GM23338 (cell line): ENCODE data around the gene ELL2. TPM values are rescaled to one million over a fixed set of nuclear protein-coding genes. Genes with fewer than 3 reads are reported as not detected.

ENCODE experiments used
- ATAC-seq: fragments of 200-7000 bp; cut with Tn5 transposase; 3 replicates; pipeline ENCODE4 v1.9.1; 2020
- DNase-seq: peaks from one replicate; pipeline ENCODE4 v3.0.0-alpha.2; 2015; ENCODE audit warnings: low spot score
- H2AFZ ChIP-seq: fragments of 200-600 bp; sonication (generic); 2 replicates; pipeline ENCODE4 v1.8.0; 2016; ENCODE audit warnings: antibody characterized with exemption, mild to moderate bottlenecking, moderate library complexity
- H3F3A ChIP-seq: fragments of 200-600 bp; sonication (generic); replicated peaks from 2 replicates; pipeline ENCODE4 v1.8.0; 2017; ENCODE audit warnings: antibody characterized with exemption, mixed run types, low read depth
- H3K27ac ChIP-seq: fragments of 200-600 bp; sonication (generic); 2 replicates; pipeline ENCODE4 v1.6.1; 2016; ENCODE audit warnings: low read depth
- H3K27me3 ChIP-seq: fragments of 200-600 bp; sonication (generic); 2 replicates; pipeline ENCODE4 v1.8.0; 2016; ENCODE audit warnings: mild to moderate bottlenecking, mixed run types, moderate library complexity; ENCODE audit not compliant: insufficient read depth
- H3K36me3 ChIP-seq: fragments of 200-600 bp; sonication (generic); 2 replicates; pipeline ENCODE4 v1.8.0; 2016; ENCODE audit warnings: mild to moderate bottlenecking; ENCODE audit not compliant: insufficient read depth
- H3K4me1 ChIP-seq: fragments of 200-600 bp; sonication (generic); 2 replicates; pipeline ENCODE4 v1.8.0; 2016; ENCODE audit warnings: mild to moderate bottlenecking, moderate library complexity; ENCODE audit not compliant: insufficient read depth
- H3K4me2 ChIP-seq: fragments of 200-600 bp; sonication (generic); 2 replicates; pipeline ENCODE4 v1.7.1; 2017; ENCODE audit warnings: mixed run types
- H3K4me3 ChIP-seq: fragments of 200-600 bp; sonication (generic); 2 replicates; pipeline ENCODE4 v1.6.1; 2016; ENCODE audit warnings: mixed run types
- H3K79me2 ChIP-seq: fragments of 200-600 bp; sonication (generic); replicated peaks from 2 replicates; pipeline ENCODE4 v1.8.0; 2017; ENCODE audit warnings: mild to moderate bottlenecking; ENCODE audit not compliant: insufficient read depth
- H3K9me2 ChIP-seq: fragments of 200-600 bp; sonication (generic); 2 replicates; pipeline ENCODE4 v1.8.0; 2017; ENCODE audit not compliant: insufficient read depth
- H4K20me1 ChIP-seq: fragments of 200-600 bp; sonication (generic); replicated peaks from 2 replicates; pipeline ENCODE4 v1.8.0; 2017; ENCODE audit warnings: mild to moderate bottlenecking; ENCODE audit not compliant: insufficient read depth
- H3K27ac Mint-ChIP-seq: 2 replicates; pipeline ENCODE4 v1.8.0; 2020; ENCODE audit warnings: inconsistent platforms, mild to moderate bottlenecking, moderate library complexity, mixed read lengths
- H3K27me3 Mint-ChIP-seq: 3 replicates; pipeline ENCODE4 v1.8.0; 2022; ENCODE audit warnings: low read depth, mild to moderate bottlenecking, moderate library complexity, mixed read lengths, inconsistent platforms; ENCODE audit not compliant: insufficient read depth, poor library complexity
- H3K36me3 Mint-ChIP-seq: 3 replicates; pipeline ENCODE4 v1.8.0; 2021; ENCODE audit warnings: low read depth, mild to moderate bottlenecking, inconsistent platforms, moderate library complexity, mixed read lengths
- H3K4me1 Mint-ChIP-seq: 3 replicates; pipeline ENCODE4 v1.8.0; 2020; ENCODE audit warnings: mild to moderate bottlenecking, inconsistent platforms, mixed read lengths
- H3K4me3 Mint-ChIP-seq: 3 replicates; pipeline ENCODE4 v1.8.0; 2021; ENCODE audit warnings: moderate library complexity, mild to moderate bottlenecking, inconsistent platforms, mixed read lengths
- H3K9me3 Mint-ChIP-seq: 3 replicates; pipeline ENCODE4 v1.8.0; 2020; ENCODE audit warnings: moderate library complexity, mild to moderate bottlenecking, inconsistent platforms, mixed read lengths
- CREB1 ChIP-seq: fragments of 250-450 bp; sonication (Bioruptor Pico); IDR thresholded peaks from 2 replicates; pipeline ENCODE4 v1.5.0; 2020; ENCODE audit warnings: low read depth, mild to moderate bottlenecking, moderate library complexity
- CTCF ChIP-seq, 2 experiments: fragments of 200-600 bp in 1 of 2; sonication (generic) in 1 of 2; conservative IDR thresholded peaks; 2 replicates each; pipeline versions ENCODE4 v1.5.1 to v1.6.1; 2016 to 2017; ENCODE audit warnings: antibody characterized with exemption in 2 of 2, low read depth in 2 of 2, mild to moderate bottlenecking in 2 of 2, moderate library complexity in 1 of 2
- ETS1 ChIP-seq: IDR thresholded peaks from 2 replicates; pipeline ENCODE4 v1.6.1; 2016; ENCODE audit warnings: antibody characterized with exemption
- EZH2 ChIP-seq: fragments of 200-600 bp; sonication (generic); IDR thresholded peaks from one replicate; pipeline ENCODE4 v1.8.0; 2017; ENCODE audit warnings: antibody characterized with exemption, mild to moderate bottlenecking, low read depth; ENCODE audit not compliant: unreplicated experiment
- EZH2phosphoT487 ChIP-seq: fragments of 200-600 bp; sonication (generic); IDR thresholded peaks from one replicate; pipeline ENCODE4 v1.8.1; 2018; ENCODE audit warnings: antibody characterized with exemption; ENCODE audit not compliant: unreplicated experiment
- JUNB ChIP-seq: IDR thresholded peaks from one replicate; pipeline ENCODE4 v1.6.1; 2016; ENCODE audit warnings: antibody characterized with exemption; ENCODE audit not compliant: unreplicated experiment
- NANOG ChIP-seq: IDR thresholded peaks from 2 replicates; pipeline ENCODE4 v1.6.1; 2016; ENCODE audit warnings: antibody characterized with exemption, borderline replicate concordance
- POLR2AphosphoS5 ChIP-seq: IDR thresholded peaks from 2 replicates; pipeline ENCODE4 v1.6.1; 2016; ENCODE audit warnings: antibody characterized with exemption, low read depth
- REST ChIP-seq: IDR thresholded peaks from one replicate; pipeline ENCODE4 v1.6.1; 2018; ENCODE audit warnings: antibody characterized with exemption; ENCODE audit not compliant: unreplicated experiment
- STAT1 ChIP-seq: IDR thresholded peaks from one replicate; pipeline ENCODE4 v1.6.1; 2016; ENCODE audit warnings: antibody characterized with exemption; ENCODE audit not compliant: unreplicated experiment
- ZNF114 ChIP-seq: fragments of 250-450 bp; sonication (Bioruptor Pico); IDR thresholded peaks from 2 replicates; pipeline ENCODE4 v1.5.0; 2020; ENCODE audit warnings: mild to moderate bottlenecking, moderate library complexity
- ZNF331 ChIP-seq: fragments of 250-450 bp; sonication (Bioruptor Pico); IDR thresholded peaks from 2 replicates; pipeline ENCODE4 v1.5.0; 2020; ENCODE audit warnings: low read depth, mild to moderate bottlenecking, moderate library complexity
- ZNF462 ChIP-seq: fragments of 250-450 bp; sonication (Bioruptor Pico); IDR thresholded peaks from 2 replicates; pipeline ENCODE4 v1.5.0; 2020; ENCODE audit warnings: mild to moderate bottlenecking, moderate library complexity
- polyA plus RNA-seq: library from polyadenylated mRNA; unstranded; fragments of >200 nt; fragmentation: Nextera tagmentation; extraction: Ambion mirVana; gene quantifications from 2 replicates; pipeline ENCODE4 v1.2.1, GENCODE V29; 2016
- total RNA-seq: library from RNA; depleted of rRNA; stranded (reverse); fragments of >200 nt; shearing (Covaris generic); gene quantifications from 2 replicates; pipeline ENCODE4 v1.2.3, GENCODE V29; 2014

ELL2 gene
- total and polyA plus RNA-seq, 2 experiments from 2014 or later = 7.4 to 32.6 TPM

GRCh38 chr5:95915999-95916686 is 45.5 kb downstream of the ELL2 start:
- no peaks in the 10 kb centered on the region for H3K27me3 Mint-ChIP-seq
- no peaks in the 10 kb centered on the region for H3K36me3 Mint-ChIP-seq
- H3K27ac Mint-ChIP-seq = peak overlapping the region; percentile 3; the same call in 1 of the 2 replicates
- TF ChIP-seq ZNF114 (CRISPR knock-in tag) (no peak), CREB1 (CRISPR knock-in tag) (no peak), ZNF462 (CRISPR knock-in tag) (no peak), ETS1 (no peak), EZH2 (no peak), ZNF331 (CRISPR knock-in tag) (no peak), POLR2AphosphoS5 (no peak), STAT1 (no peak), EZH2phosphoT487 (no peak), REST (no peak), NANOG (no peak), CTCF (conservative IDR thresholded peaks at IDR 0.05; ENCODE audit: low read depth in 2 of 2) (no peak), JUNB (no peak)
- Histone ChIP-seq H3K4me1 (peaks cover 9% of the 10 kb centered on the region), H4K20me1 (no peaks in the 10 kb centered on the region), H3K27me3 (no peaks in the 10 kb centered on the region), H3K36me3 (no peaks in the 10 kb centered on the region), H3K4me3 (no peak overlapping the region), H3K9me2 (no peaks in the 10 kb centered on the region), H3K27ac (no peak overlapping the region), H3K4me2 (no peak overlapping the region; the same call in 1 of the 2 replicates), H2AFZ (no peak overlapping the region), H3F3A (no peaks in the 10 kb centered on the region), H3K79me2 (no peaks in the 10 kb centered on the region)
- H3K4me3 Mint-ChIP-seq = no peak overlapping the region
- H3K4me1 Mint-ChIP-seq = peaks cover 20% of the 10 kb centered on the region
- DNase-seq (no peak), ATAC-seq (no peak)
- no peaks in the 10 kb centered on the region for H3K9me3 Mint-ChIP-seq
